ENCODE data around the gene LHX1.

- TF ChIP-seq POLR2A (IDR thresholded peaks at IDR 0.05) (no peak), CTCF (IDR thresholded peaks at IDR 0.05) (no peak)
These were observed 4.9 kb upstream of the LHX1 start for GRCh38 chr17:36932383-36932693.
